IPS-18c (cell line): Measurements from ENCODE around the gene NRN1.
A peak's percentile ranks its signal among the peaks of the same experiment; 100 is the strongest.
"Not testable (repeated sequence)": the region's sequence is repeated elsewhere in the genome, so short reads cannot be mapped to it uniquely, and the experiment has no call there.

Source experiments
- H3K4me3 ChIP-seq: 2 replicates; pipeline ENCODE4 v1.7.0; 2013; ENCODE audit warnings: low read depth, mild to moderate bottlenecking, low read length, moderate library complexity; ENCODE audit not compliant: insufficient read depth
- H3K9me3 ChIP-seq: one replicate; pipeline ENCODE4 v1.6.1; 2013; ENCODE audit warnings: mild to moderate bottlenecking, low read length, moderate library complexity; ENCODE audit not compliant: control insufficient read depth, insufficient read depth

NRN1 gene

GRCh38 chr6:6006428-6007365, at the start of gene NRN1:
NRN1 (minus strand) TSS chr6:6006925; CDS start chr6:6006749, 176 bp downstream.
- Histone ChIP-seq H3K4me3 (peak within 1 kb of the TSS; percentile 53), H3K9me3 (no peaks in the 10 kb centered on the region)

GRCh38 chr6:6052216-6052615, 45.5 kb upstream of the NRN1 start:
- Histone ChIP-seq H3K9me3 (no peaks in the 10 kb centered on the region), H3K4me3 (no peak overlapping the region)

- no peaks in the 10 kb centered on the region for H3K9me3 ChIP-seq
- H3K4me3 ChIP-seq, result no peak overlapping the region
Observed at GRCh38 chr6:6046716-6047115, 40.0 kb upstream of the NRN1 start.

- Histone ChIP-seq H3K4me3 (no peak overlapping the region), H3K9me3 (no peaks in the 10 kb centered on the region)
Observed at GRCh38 chr6:6039946-6040509, 33.3 kb upstream of the NRN1 start.

GRCh38 chr6:6037179-6037578, 30.5 kb upstream of the NRN1 start:
- Histone ChIP-seq H3K9me3 (no peaks in the 10 kb centered on the region), H3K4me3 (no peak overlapping the region)

- Histone ChIP-seq H3K9me3 (no peaks in the 10 kb centered on the region), H3K4me3 (no peak overlapping the region)
Observed at GRCh38 chr6:6033858-6034257, 27.1 kb upstream of the NRN1 start.

GRCh38 chr6:6026513-6027205, 19.9 kb upstream of the NRN1 start:
- Histone ChIP-seq H3K9me3 (no peaks in the 10 kb centered on the region), H3K4me3 (no peak overlapping the region)

GRCh38 chr6:6025736-6026135, 19.0 kb upstream of the NRN1 start:
- Histone ChIP-seq H3K9me3 (no peaks in the 10 kb centered on the region), H3K4me3 (no peak overlapping the region)

GRCh38 chr6:6024220-6024619, 17.5 kb upstream of the NRN1 start:
- no peaks in the 10 kb centered on the region for H3K9me3 ChIP-seq
- no peak overlapping the region for H3K4me3 ChIP-seq

- H3K9me3 ChIP-seq, result not testable (repeated sequence)
Observed at GRCh38 chr6:6022841-6023240, 16.1 kb upstream of the NRN1 start.

GRCh38 chr6:6008648-6009421, 2.1 kb upstream of the NRN1 start:
- H3K9me3 ChIP-seq, result no peaks in the 10 kb centered on the region
- peak overlapping the region; percentile 53 for H3K4me3 ChIP-seq

More at GRCh38 chr6:6022841-6023240, 16.1 kb upstream of the NRN1 start:
- H3K4me3 ChIP-seq, result not testable (repeated sequence)

GRCh38 chr6:6008089-6008647, 1.4 kb upstream of the NRN1 start:
- no peaks in the 10 kb centered on the region for H3K9me3 ChIP-seq
- H3K4me3 ChIP-seq, result peak overlapping the region; percentile 53

GRCh38 chr6:6007366-6008088, 802 bp upstream of the NRN1 start:
- H3K4me3 ChIP-seq, result peak overlapping the region; percentile 53

GRCh38 chr6:6006006-6006427, 708 bp downstream of the NRN1 start:
- H3K4me3 ChIP-seq, result peak overlapping the region; percentile 53; the same call in 1 of the 2 replicates
- H3K9me3 ChIP-seq, result no peaks in the 10 kb centered on the region

More at GRCh38 chr6:6007366-6008088, 802 bp upstream of the NRN1 start:
- no peaks in the 10 kb centered on the region for H3K9me3 ChIP-seq

- H3K4me3 ChIP-seq, result no peak overlapping the region
- H3K9me3 ChIP-seq, result no peaks in the 10 kb centered on the region
Observed at GRCh38 chr6:6005051-6006005, 1.4 kb downstream of the NRN1 start.
